HepG2 (cell line): ENCODE data around the gene KSR1. TPM values are rescaled to one million over a fixed set of nuclear protein-coding genes. Genes with fewer than 3 reads are reported as not detected.

ENCODE experiments used
- ATAC-seq: fragments of 200-7000 bp; cut with Tn5 transposase; 3 replicates; pipeline ENCODE4 v1.9.1; 2020; ENCODE audit warnings: mild to moderate bottlenecking, moderate library complexity
- BruUV-seq: library from RNA; stranded (reverse); fragments of 400-500 nt; replicated peaks from 2 replicates; lab custom pipeline; 2021; lab: Mats Ljungman, UMichigan
- CTCF ChIA-PET: fragments of 300-600 bp; formaldehyde crosslinking; extraction: SDS; loops from one replicate; lab custom pipeline; 2021; ENCODE audit warnings: low total read pairs, inconsistent platforms, low intra/inter-chr PET ratio; lab: Yijun Ruan, JAX
- POLR2A ChIA-PET: fragments of 350-600 bp; sonication (Branson Sonifier 250); formaldehyde crosslinking; loops from one replicate; lab custom pipeline; 2020; ENCODE audit warnings: antibody characterized with exemption, inconsistent platforms; lab: Yijun Ruan, JAX
- DNase-seq: peaks from one replicate; pipeline ENCODE4 v3.0.0-alpha.2; 2015; ENCODE audit warnings: low spot score
- FAIRE-seq: peaks from 3 replicates; lab custom pipeline; 2011; peaks lifted over from hg19 to GRCh38; lab: Jason Lieb, UNC
- H2AFZ ChIP-seq: one replicate; pipeline ENCODE4 v1.6.1; 2011; ENCODE audit warnings: low read length, inconsistent platforms
- H3K27ac ChIP-seq: fragments of 300-600 bp; 3 replicates; pipeline ENCODE4 v1.8.0; 2011; ENCODE audit warnings: mixed run types, mild to moderate bottlenecking, mixed read lengths, low read length, inconsistent platforms; ENCODE audit not compliant: insufficient read depth; ENCODE audit errors: extremely low read length
- H3K27me3 ChIP-seq, 2 experiments: fragments of 200-600 bp in 1 of 2; 2 replicates in 1 of 2; 3 replicates in 1 of 2; pipeline versions ENCODE4 v1.6.0 to v1.8.0; 2011; ENCODE audit warnings: low read length in 2 of 2, mild to moderate bottlenecking in 2 of 2, moderate library complexity in 2 of 2, inconsistent platforms in 1 of 2; ENCODE audit not compliant: insufficient read depth in 2 of 2, control insufficient read depth in 1 of 2
- H3K36me3 ChIP-seq, 2 experiments: fragments of 200-600 bp in 1 of 2; replicated peaks in 1 of 2; 2 replicates in 1 of 2; 3 replicates in 1 of 2; pipeline versions ENCODE4 v1.5.1 to v1.8.0; 2011; ENCODE audit warnings: low read length in 2 of 2, inconsistent platforms in 1 of 2; ENCODE audit not compliant: insufficient read depth in 2 of 2, control insufficient read depth in 1 of 2
- H3K4me1 ChIP-seq: 2 replicates; pipeline ENCODE4 v1.5.1; 2012; ENCODE audit warnings: low read length, inconsistent platforms; ENCODE audit not compliant: insufficient read depth
- H3K4me2 ChIP-seq: 2 replicates; pipeline ENCODE4 v1.6.0; 2011; ENCODE audit warnings: low read depth, low read length, inconsistent platforms
- H3K4me3 ChIP-seq, 3 experiments: fragments of 200-600 bp in 1 of 3; sonication (generic), shearing (Covaris generic) in 1 of 3; replicated peaks in 1 of 3; 2 replicates each; pipeline ENCODE4 v1.5.1; 2011 to 2016; ENCODE audit warnings: low read length in 3 of 3, inconsistent platforms in 2 of 3, low read depth in 2 of 3, mild to moderate bottlenecking in 2 of 3, control low read depth in 1 of 3, mixed read lengths in 1 of 3; ENCODE audit not compliant: insufficient read depth in 1 of 3
- H3K79me2 ChIP-seq: one replicate; pipeline ENCODE4 v1.6.1; 2011; ENCODE audit warnings: low read length, inconsistent platforms; ENCODE audit not compliant: insufficient read depth
- H3K9ac ChIP-seq: 2 replicates; pipeline ENCODE4 v1.6.0; 2011; ENCODE audit warnings: mild to moderate bottlenecking, low read depth, low read length, inconsistent platforms; ENCODE audit not compliant: insufficient read depth
- H3K9me3 ChIP-seq: 2 replicates; pipeline ENCODE4 v1.5.1; 2012; ENCODE audit warnings: mild to moderate bottlenecking, low read length
- H4K20me1 ChIP-seq: 2 replicates; pipeline ENCODE4 v1.6.0; 2011; ENCODE audit warnings: inconsistent platforms, mild to moderate bottlenecking, low read length, moderate library complexity; ENCODE audit not compliant: insufficient read depth
- AKAP8 ChIP-seq: sonication (generic); formaldehyde crosslinking; IDR thresholded peaks from 2 replicates; pipeline ENCODE4 v1.5.1; 2020; ENCODE audit warnings: mild to moderate bottlenecking, missing genetic modification reagents
- ARNT2 ChIP-seq: sonication (generic); formaldehyde crosslinking; IDR thresholded peaks from 2 replicates; pipeline ENCODE4 v1.8.0; 2022; ENCODE audit warnings: mild to moderate bottlenecking, low read depth, missing genetic modification reagents, moderate library complexity
- ATF4 ChIP-seq, 2 experiments: fragments of 450-650 bp in 1 of 2; sonication (generic) in 1 of 2; formaldehyde crosslinking; IDR thresholded peaks; 2 replicates each; pipeline versions ENCODE4 v1.5.0 to v1.8.0; 2020 to 2022; ENCODE audit warnings: mild to moderate bottlenecking in 1 of 2, missing genetic modification reagents in 1 of 2
- HNRNPH1 ChIP-seq: fragments of 200-400 bp; formaldehyde crosslinking; optimal IDR thresholded peaks from 2 replicates; pipeline ENCODE3; 2017; ENCODE audit warnings: mild to moderate bottlenecking, low read depth, low read length
- NCOA2 ChIP-seq: sonication (generic); formaldehyde crosslinking; IDR thresholded peaks from 2 replicates; pipeline ENCODE4 v1.8.0; 2022; ENCODE audit warnings: inconsistent platforms
- REL ChIP-seq: sonication (generic); formaldehyde crosslinking; conservative IDR thresholded peaks from 2 replicates; pipeline ENCODE4 v1.8.0; 2022; ENCODE audit warnings: mild to moderate bottlenecking, missing genetic modification reagents, moderate library complexity
- ZFP91 ChIP-seq: sonication (generic); formaldehyde crosslinking; IDR thresholded peaks from 2 replicates; pipeline ENCODE4 v1.9.0; 2022; ENCODE audit warnings: missing genetic modification reagents, mild to moderate bottlenecking, borderline replicate concordance
- ZNF263 ChIP-seq: sonication (generic); formaldehyde crosslinking; IDR thresholded peaks from 2 replicates; pipeline ENCODE4 v1.4.0; 2020; ENCODE audit warnings: missing genetic modification reagents
- ZNF274 ChIP-seq: sonication (generic); formaldehyde crosslinking; IDR thresholded peaks from 2 replicates; pipeline ENCODE4 v1.5.1; 2020; ENCODE audit warnings: mild to moderate bottlenecking, missing genetic modification reagents
- ZNF281 ChIP-seq: sonication (generic); formaldehyde crosslinking; IDR thresholded peaks from 2 replicates; pipeline ENCODE4 v1.4.0; 2020; ENCODE audit warnings: missing genetic modification reagents, borderline replicate concordance
- ZNF513 ChIP-seq: sonication (generic); formaldehyde crosslinking; conservative IDR thresholded peaks from 2 replicates; pipeline ENCODE4 v1.5.0; 2020; ENCODE audit warnings: missing genetic modification reagents
- ZNF556 ChIP-seq: sonication (generic); formaldehyde crosslinking; IDR thresholded peaks from 2 replicates; pipeline ENCODE4 v1.4.0; 2020; ENCODE audit warnings: mild to moderate bottlenecking, missing genetic modification reagents, borderline replicate concordance
- ZNF570 ChIP-seq: sonication (generic); formaldehyde crosslinking; IDR thresholded peaks from 2 replicates; pipeline ENCODE4 v1.4.0; 2020; ENCODE audit warnings: mild to moderate bottlenecking, missing genetic modification reagents, borderline replicate concordance
- ZNF619 ChIP-seq: sonication (generic); formaldehyde crosslinking; IDR thresholded peaks from 2 replicates; pipeline ENCODE4 v1.4.0; 2020; ENCODE audit warnings: mild to moderate bottlenecking, missing genetic modification reagents
- WGBS: methylation state at CpG from one replicate; pipeline ENCODE4 v1.1.6; 2017; ENCODE audit warnings: low lambda C conversion rate; 5-methylcytosine and 5-hydroxymethylcytosine counted together
- in situ Hi-C: cut with HindIII; loops from 2 replicates; pipeline ENCODE4 v1.10.0; 2017; ENCODE audit warnings: low pct_unique_long_range_greater_than_20kb; ENCODE audit not compliant: extremely low pct_ligation_motif_present
- intact Hi-C: fragments of 100-400 bp; cut with micrococcal nuclease; formaldehyde crosslinking; loops from one replicate; pipeline ENCODE4 v1.10.0; 2022; ENCODE audit not compliant: unreplicated experiment
- polyA plus RNA-seq, 8 experiments: library from polyadenylated mRNA; depleted of rRNA in 3 of 8; stranded (reverse) in 7 of 8; unstranded in 1 of 8; fragments of >200 nt; fragmentation: Illumina TruSeq in 4 of 8; extraction: Trizol in 4 of 8; gene quantifications; 2 replicates each; pipeline versions ENCODE4 v1.2.1 to v1.2.3, GENCODE V29; 2011 to 2016; ENCODE audit warnings: low read depth in 4 of 8, missing spikeins in 1 of 8, mixed read lengths in 1 of 8; ENCODE audit not compliant: insufficient read depth in 1 of 8
- total RNA-seq, 5 experiments: library from RNA; depleted of rRNA; stranded (reverse); fragments of >200 nt; fragmentation: Illumina TruSeq; extraction: Trizol; gene quantifications; 2 replicates each; pipeline ENCODE4 v1.2.3, GENCODE V29; 2016; ENCODE audit warnings: low read depth in 1 of 5

The KSR1 gene
- total and polyA plus RNA-seq, 2 of the 13 experiments (the other 11 are each of a cell fraction or from before 2014, with no cell fraction given): 10.1 to 16.6 TPM

GRCh38 chr17:27559506-27560481 lies 103.5 kb downstream of the KSR1 start:
- H4K20me1 ChIP-seq: no peaks in the 10 kb centered on the region
- ATAC-seq: peak; percentile 66
- CTCF ChIA-PET: interaction anchor here (0.6 to 1.2 kb wide), 4 partner anchors 40 to 179 kb away, joined by 3 to 4 read pairs (median 3); no protein-coding TSS in a partner anchor
- TF ChIP-seq ARNT2 (CRISPR knock-in tag) (no peak), ZNF556 (0 out of 2 replicates have a peak, but pooled peaks have one; percentile 8), REL (CRISPR knock-in tag) (no peak), AKAP8 (CRISPR knock-in tag) (no peak), ZNF274 (CRISPR knock-in tag) (no peak), HNRNPH1 (no peak), ZNF263 (CRISPR knock-in tag) (peak; percentile 76), ZNF619 (0 out of 2 replicates have a peak, but pooled peaks have one; percentile 2), NCOA2 (CRISPR knock-in tag) (0 out of 2 replicates have a peak, but pooled peaks have one; percentile 17), ZNF513 (CRISPR knock-in tag) (no peak), ZFP91 (CRISPR knock-in tag) (0 out of 2 replicates have a peak, but pooled peaks have one; percentile 7), ZNF570 (CRISPR knock-in tag) (no peak), ZNF281 (no peak), ATF4 (CRISPR knock-in tag; IDR thresholded peaks at IDR 0.05) (0 out of 4 replicates have a peak, but pooled peaks of 1 of the 2 experiments have one; percentile 19)

More at GRCh38 chr17:27559506-27560481, 103.5 kb downstream of the KSR1 start:
- Histone ChIP-seq H3K4me1 (peaks cover 49% of the 10 kb centered on the region), H3K36me3 (peaks cover 1 to 16% of the 10 kb centered on the region in 2 experiments; a peak in 3 of 5 replicates), H3K27me3 (no peaks in the 10 kb centered on the region), H3K4me2 (peak overlapping the region; percentile 89), H3K79me2 (peaks cover 1% of the 10 kb centered on the region), H3K9ac (peak overlapping the region; percentile 32; the same call in 1 of the 2 replicates), H2AFZ (no peak overlapping the region), H3K4me3 (peak overlapping the region; percentile 22 to 68 (median 24); a peak in 5 of 6 replicates), H3K27ac (peak overlapping the region; percentile 75), H3K9me3 (no peaks in the 10 kb centered on the region)
- POLR2A ChIA-PET: interaction anchor here (0.9 to 3.4 kb wide), 14 partner anchors 10 to 266 kb away, joined by 3 to 33 read pairs (median 5); partner anchors contain the start of genes KSR1 and WSB1
- DNase-seq (peak; percentile 62), FAIRE-seq (no peak)
- intact Hi-C loops (loop anchor here (1.0 to 2.0 kb wide), 4 partner anchors 8 to 103 kb away; partner anchors contain the start of gene KSR1), in situ Hi-C loops (loop anchor here (5.0 kb wide), 1 partner anchor 62 kb away; no protein-coding TSS in a partner anchor)
- 29% methylated on average over 20 of the region's 22 CpGs for WGBS
- BruUV-seq: no TSS peak
